DOHH2 (cell line): ENCODE data around the gene CEP95.

Experiments used
- H3F3A ChIP-seq: fragments of 200-600 bp; sonication (generic), shearing (Covaris generic); 2 replicates; pipeline ENCODE4 v1.6.0; 2016; ENCODE audit warnings: antibody characterized with exemption, mild to moderate bottlenecking; ENCODE audit not compliant: control insufficient read depth, insufficient read depth
- H3K27ac ChIP-seq: fragments of 200-600 bp; sonication (generic); 2 replicates; pipeline ENCODE4 v1.5.1; 2014; ENCODE audit warnings: low read depth, mild to moderate bottlenecking, low read length, moderate library complexity
- H3K27me3 ChIP-seq: fragments of 200-600 bp; sonication (generic); 2 replicates; pipeline ENCODE4 v1.6.1; 2014; ENCODE audit warnings: mild to moderate bottlenecking, low read length, mixed read lengths; ENCODE audit not compliant: control insufficient read depth
- H3K36me3 ChIP-seq: fragments of 200-600 bp; sonication (generic); 2 replicates; pipeline ENCODE4 v1.6.1; 2014; ENCODE audit warnings: mild to moderate bottlenecking, low read length, moderate library complexity, mixed read lengths; ENCODE audit not compliant: control insufficient read depth
- H3K4me1 ChIP-seq: fragments of 200-600 bp; sonication (generic); 2 replicates; pipeline ENCODE4 v1.6.1; 2014; ENCODE audit warnings: mild to moderate bottlenecking, low read length, mixed read lengths; ENCODE audit not compliant: control insufficient read depth
- H3K4me2 ChIP-seq: fragments of 200-600 bp; sonication (generic); 2 replicates; pipeline ENCODE4 v1.6.0; 2014; ENCODE audit warnings: mild to moderate bottlenecking, low read length, moderate library complexity
- H3K4me3 ChIP-seq: fragments of 200-600 bp; sonication (generic); 2 replicates; pipeline ENCODE4 v1.5.1; 2014; ENCODE audit warnings: mild to moderate bottlenecking, low read length, mixed read lengths
- H3K79me2 ChIP-seq: fragments of 200-600 bp; sonication (generic); 2 replicates; pipeline ENCODE4 v1.6.1; 2014; ENCODE audit warnings: mild to moderate bottlenecking, low read length, mixed read lengths; ENCODE audit not compliant: control insufficient read depth
- H3K9me2 ChIP-seq: fragments of 200-600 bp; sonication (generic); replicated peaks from 2 replicates; pipeline ENCODE4 v1.6.1; 2014; ENCODE audit warnings: mild to moderate bottlenecking, low read length, mixed read lengths; ENCODE audit not compliant: control insufficient read depth
- H3K9me3 ChIP-seq: fragments of 200-600 bp; sonication (generic); 2 replicates; pipeline ENCODE4 v1.6.1; 2014; ENCODE audit warnings: antibody characterized with exemption, low read length, mixed read lengths; ENCODE audit not compliant: control insufficient read depth, insufficient read depth
- H4K20me1 ChIP-seq: fragments of 200-600 bp; sonication (generic); 2 replicates; pipeline ENCODE4 v1.6.0; 2014; ENCODE audit warnings: low read depth, mild to moderate bottlenecking, antibody characterized with exemption, low read length, moderate library complexity; ENCODE audit not compliant: control insufficient read depth, insufficient read depth
- EZH2phosphoT487 ChIP-seq: fragments of 200-600 bp; sonication (generic); IDR thresholded peaks from 2 replicates; pipeline ENCODE4 v1.6.1; 2017; ENCODE audit warnings: borderline replicate concordance, mild to moderate bottlenecking, antibody characterized with exemption, low read length, moderate library complexity, mixed read lengths
- TF ChIP-seq, protein P1 (sequence below): fragments of 200-600 bp; sonication (generic); IDR thresholded peaks from one replicate; pipeline ENCODE4 v1.5.1; 2014; ENCODE audit warnings: antibody characterized with exemption, mild to moderate bottlenecking, low read depth, low read length; ENCODE audit not compliant: poor library complexity, severe bottlenecking

CEP95 gene

GRCh38 chr17:64583038-64583437, 76.3 kb downstream of the CEP95 start:
- no peaks in the 10 kb centered on the region for H3F3A ChIP-seq
- H3K36me3 ChIP-seq, result peaks cover 19% of the 10 kb centered on the region
- H3K9me3 ChIP-seq, result no peaks in the 10 kb centered on the region
- H3K79me2 ChIP-seq, result no peaks in the 10 kb centered on the region
- H3K4me3 ChIP-seq, result no peak overlapping the region
- TF ChIP-seq, protein P1, sequence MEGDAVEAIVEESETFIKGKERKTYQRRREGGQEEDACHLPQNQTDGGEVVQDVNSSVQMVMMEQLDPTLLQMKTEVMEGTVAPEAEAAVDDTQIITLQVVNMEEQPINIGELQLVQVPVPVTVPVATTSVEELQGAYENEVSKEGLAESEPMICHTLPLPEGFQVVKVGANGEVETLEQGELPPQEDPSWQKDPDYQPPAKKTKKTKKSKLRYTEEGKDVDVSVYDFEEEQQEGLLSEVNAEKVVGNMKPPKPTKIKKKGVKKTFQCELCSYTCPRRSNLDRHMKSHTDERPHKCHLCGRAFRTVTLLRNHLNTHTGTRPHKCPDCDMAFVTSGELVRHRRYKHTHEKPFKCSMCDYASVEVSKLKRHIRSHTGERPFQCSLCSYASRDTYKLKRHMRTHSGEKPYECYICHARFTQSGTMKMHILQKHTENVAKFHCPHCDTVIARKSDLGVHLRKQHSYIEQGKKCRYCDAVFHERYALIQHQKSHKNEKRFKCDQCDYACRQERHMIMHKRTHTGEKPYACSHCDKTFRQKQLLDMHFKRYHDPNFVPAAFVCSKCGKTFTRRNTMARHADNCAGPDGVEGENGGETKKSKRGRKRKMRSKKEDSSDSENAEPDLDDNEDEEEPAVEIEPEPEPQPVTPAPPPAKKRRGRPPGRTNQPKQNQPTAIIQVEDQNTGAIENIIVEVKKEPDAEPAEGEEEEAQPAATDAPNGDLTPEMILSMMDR, result no peak
- TF ChIP-seq EZH2phosphoT487, result no peak
- no peak overlapping the region for H3K4me2 ChIP-seq
- no peak overlapping the region for H3K27ac ChIP-seq
- H3K4me1 ChIP-seq, result no peaks in the 10 kb centered on the region
- no peaks in the 10 kb centered on the region for H3K27me3 ChIP-seq
- no peaks in the 10 kb centered on the region for H3K9me2 ChIP-seq
- H4K20me1 ChIP-seq, result no peaks in the 10 kb centered on the region

GRCh38 chr17:64585146-64585545, 78.4 kb downstream of the CEP95 start:
- no peaks in the 10 kb centered on the region for H3K9me3 ChIP-seq
- no peak overlapping the region for H3K4me3 ChIP-seq
- peaks cover 14% of the 10 kb centered on the region for H3K36me3 ChIP-seq
- no peaks in the 10 kb centered on the region for H3F3A ChIP-seq
- H3K79me2 ChIP-seq, result no peaks in the 10 kb centered on the region
- H3K27ac ChIP-seq, result no peak overlapping the region
- H3K4me2 ChIP-seq, result no peak overlapping the region
- no peaks in the 10 kb centered on the region for H4K20me1 ChIP-seq
- TF ChIP-seq, protein P1, result no peak
- TF ChIP-seq EZH2phosphoT487, result no peak
- H3K27me3 ChIP-seq, result no peaks in the 10 kb centered on the region
- H3K4me1 ChIP-seq, result no peaks in the 10 kb centered on the region
- no peaks in the 10 kb centered on the region for H3K9me2 ChIP-seq
